ENCODE data around the gene CDK14.

The CDK14 gene

GRCh38 chr7:91142743-91143142 lies 546.6 kb downstream of the CDK14 start:
- H3K4me1 ChIP-seq (ENCODE audit: control insufficient read depth in 5 of 5, insufficient read depth in 5 of 5, low read length in 5 of 5), result no peaks in the 10 kb centered on the region
- no peaks in the 10 kb centered on the region for H3K27me3 ChIP-seq (ENCODE audit: control insufficient read depth in 5 of 5, insufficient read depth in 4 of 5, low read length in 5 of 5)
- no peaks in the 10 kb centered on the region for H3K36me3 ChIP-seq (ENCODE audit: control insufficient read depth in 5 of 5, insufficient read depth in 5 of 5, low read length in 5 of 5)
- H3K9me3 ChIP-seq (ENCODE audit: control insufficient read depth in 5 of 5, low read length in 5 of 5), result no peaks in the 10 kb centered on the region
- no peak overlapping the region for H3K4me3 ChIP-seq (ENCODE audit: low read depth in 1 of 5, low read length in 5 of 5)
- no peak overlapping the region for H3K27ac ChIP-seq (ENCODE audit: low read depth, low read length)
- H3K9ac ChIP-seq (ENCODE audit: low read length in 5 of 5), result no peak overlapping the region

DNA sequence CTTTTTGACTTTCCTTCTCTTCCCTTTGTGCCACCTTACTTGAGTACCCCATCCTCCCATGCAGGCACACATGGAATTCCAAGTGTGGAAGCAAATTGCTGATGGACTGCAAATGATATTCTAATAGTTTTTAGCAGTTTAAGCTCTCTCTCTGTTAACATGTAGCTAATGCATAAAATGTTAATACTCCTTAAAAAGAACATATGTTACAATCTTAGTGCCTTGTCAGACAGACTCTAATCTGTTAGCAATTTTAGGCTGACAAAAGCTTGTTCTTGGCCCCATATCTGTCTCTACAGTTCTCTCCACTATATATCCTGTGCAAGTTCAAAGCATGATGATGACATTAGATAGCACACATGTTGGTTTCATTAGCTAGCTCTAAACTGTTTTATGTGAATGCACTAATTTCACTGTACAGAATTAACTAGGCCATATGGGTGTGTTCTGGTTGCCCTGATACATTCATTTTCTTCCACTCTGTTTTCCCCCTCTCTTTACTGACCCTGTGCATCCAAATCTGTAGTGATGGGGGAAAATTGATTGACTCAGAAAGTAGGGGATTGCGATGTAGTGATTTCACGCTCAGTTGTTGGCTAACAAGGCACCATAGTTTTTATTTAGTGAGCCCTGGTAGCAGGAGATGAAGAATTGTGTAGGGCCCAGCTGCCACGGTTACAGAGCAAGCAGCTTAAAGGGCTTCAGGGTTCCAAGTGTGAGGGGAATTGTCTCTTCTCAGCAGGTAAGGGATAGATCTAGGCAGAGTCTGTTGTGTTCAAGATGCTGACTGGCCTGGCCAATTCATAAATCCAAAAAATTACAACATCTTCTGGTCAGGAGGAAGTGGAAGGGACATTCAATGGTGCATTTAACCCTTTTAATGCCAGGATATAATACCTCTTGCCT lies 553.5 kb downstream of the CDK14 start:
- H3K27ac ChIP-seq (ENCODE audit: low read depth, low read length), result no peak overlapping the region
- H3K27me3 ChIP-seq (ENCODE audit: control insufficient read depth in 5 of 5, insufficient read depth in 4 of 5, low read length in 5 of 5), result no peaks in the 10 kb centered on the region
- no peaks in the 10 kb centered on the region for H3K36me3 ChIP-seq (ENCODE audit: control insufficient read depth in 5 of 5, insufficient read depth in 5 of 5, low read length in 5 of 5)
- H3K4me1 ChIP-seq (ENCODE audit: control insufficient read depth in 5 of 5, insufficient read depth in 5 of 5, low read length in 5 of 5), result no peaks in the 10 kb centered on the region
- H3K4me3 ChIP-seq (ENCODE audit: low read depth in 1 of 5, low read length in 5 of 5), result no peak overlapping the region
- H3K9ac ChIP-seq (ENCODE audit: low read length in 5 of 5), result no peak overlapping the region
- no peaks in the 10 kb centered on the region for H3K9me3 ChIP-seq (ENCODE audit: control insufficient read depth in 5 of 5, low read length in 5 of 5)

GRCh38 chr7:91151916-91152315 lies 555.8 kb downstream of the CDK14 start:
- Histone ChIP-seq H3K27me3 (ENCODE audit: control insufficient read depth in 5 of 5, insufficient read depth in 4 of 5, low read length in 5 of 5) (no peaks in the 10 kb centered on the region), H3K9me3 (ENCODE audit: control insufficient read depth in 5 of 5, low read length in 5 of 5) (no peaks in the 10 kb centered on the region), H3K27ac (ENCODE audit: low read depth, low read length) (no peak overlapping the region), H3K4me3 (ENCODE audit: low read depth in 1 of 5, low read length in 5 of 5) (no peak overlapping the region), H3K4me1 (ENCODE audit: control insufficient read depth in 5 of 5, insufficient read depth in 5 of 5, low read length in 5 of 5) (no peaks in the 10 kb centered on the region), H3K36me3 (ENCODE audit: control insufficient read depth in 5 of 5, insufficient read depth in 5 of 5, low read length in 5 of 5) (no peaks in the 10 kb centered on the region), H3K9ac (ENCODE audit: low read length in 5 of 5) (no peak overlapping the region)

- Histone ChIP-seq H3K27me3 (ENCODE audit: control insufficient read depth in 5 of 5, insufficient read depth in 4 of 5, low read length in 5 of 5) (no peaks in the 10 kb centered on the region), H3K9me3 (ENCODE audit: control insufficient read depth in 5 of 5, low read length in 5 of 5) (no peaks in the 10 kb centered on the region), H3K27ac (ENCODE audit: low read depth, low read length) (no peak overlapping the region), H3K36me3 (ENCODE audit: control insufficient read depth in 5 of 5, insufficient read depth in 5 of 5, low read length in 5 of 5) (no peaks in the 10 kb centered on the region), H3K4me3 (ENCODE audit: low read depth in 1 of 5, low read length in 5 of 5) (no peak overlapping the region), H3K4me1 (ENCODE audit: control insufficient read depth in 5 of 5, insufficient read depth in 5 of 5, low read length in 5 of 5) (no peaks in the 10 kb centered on the region), H3K9ac (ENCODE audit: low read length in 5 of 5) (no peak overlapping the region)
These were observed 560.4 kb downstream of the CDK14 start for GRCh38 chr7:91156316-91157185.

DNA sequence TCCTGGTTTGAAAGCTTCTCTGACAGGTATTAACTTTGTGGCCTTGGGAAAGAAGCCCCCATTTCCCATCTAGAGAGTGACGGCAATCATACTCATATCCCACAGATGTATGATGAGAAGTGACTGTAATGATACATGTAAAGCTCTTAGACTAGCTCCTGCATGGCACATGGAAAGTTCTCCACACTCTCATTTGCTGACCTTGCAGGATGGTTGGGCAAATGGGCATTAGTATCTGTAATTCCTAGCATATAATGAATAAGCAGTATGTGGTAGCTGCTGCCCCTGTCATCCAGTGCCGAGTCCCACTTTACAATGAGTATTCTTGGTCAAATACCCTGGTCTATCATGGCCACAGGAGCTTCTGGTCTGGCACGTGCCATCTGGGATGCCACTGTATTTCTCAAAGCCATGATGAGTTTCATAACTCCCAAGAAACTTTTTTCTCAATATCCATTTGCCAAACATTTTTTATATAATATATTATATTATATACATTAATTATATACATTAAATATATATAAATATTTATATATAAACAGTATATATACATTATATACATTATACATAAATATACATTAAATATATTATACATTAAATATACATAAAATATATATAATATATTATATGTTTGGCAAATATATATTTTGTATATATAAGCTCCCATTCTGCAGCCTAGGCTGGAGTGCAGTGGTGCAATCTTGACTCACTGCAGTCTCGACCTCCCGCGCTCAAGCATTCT lies 561.6 kb downstream of the CDK14 start:
- Histone ChIP-seq H3K27ac (ENCODE audit: low read depth, low read length) (no peak overlapping the region), H3K27me3 (ENCODE audit: control insufficient read depth in 5 of 5, insufficient read depth in 4 of 5, low read length in 5 of 5) (no peaks in the 10 kb centered on the region), H3K4me1 (ENCODE audit: control insufficient read depth in 5 of 5, insufficient read depth in 5 of 5, low read length in 5 of 5) (no peaks in the 10 kb centered on the region), H3K36me3 (ENCODE audit: control insufficient read depth in 5 of 5, insufficient read depth in 5 of 5, low read length in 5 of 5) (no peaks in the 10 kb centered on the region), H3K9me3 (ENCODE audit: control insufficient read depth in 5 of 5, low read length in 5 of 5) (no peaks in the 10 kb centered on the region), H3K4me3 (ENCODE audit: low read depth in 1 of 5, low read length in 5 of 5) (no peak overlapping the region), H3K9ac (ENCODE audit: low read length in 5 of 5) (no peak overlapping the region)

- Histone ChIP-seq H3K27ac (ENCODE audit: low read depth, low read length) (no peak overlapping the region), H3K9me3 (ENCODE audit: control insufficient read depth in 5 of 5, low read length in 5 of 5) (no peaks in the 10 kb centered on the region), H3K4me1 (ENCODE audit: control insufficient read depth in 5 of 5, insufficient read depth in 5 of 5, low read length in 5 of 5) (peaks cover 0 to 4% (median 0%) of the 10 kb centered on the region in 5 donors), H3K36me3 (ENCODE audit: control insufficient read depth in 5 of 5, insufficient read depth in 5 of 5, low read length in 5 of 5) (no peaks in the 10 kb centered on the region), H3K4me3 (ENCODE audit: low read depth in 1 of 5, low read length in 5 of 5) (no peak overlapping the region), H3K9ac (ENCODE audit: low read length in 5 of 5) (no peak overlapping the region), H3K27me3 (ENCODE audit: control insufficient read depth in 5 of 5, insufficient read depth in 4 of 5, low read length in 5 of 5) (no peaks in the 10 kb centered on the region)
These were observed 566.3 kb downstream of the CDK14 start for GRCh38 chr7:91162436-91162835.

GRCh38 chr7:91164506-91164905 lies 568.4 kb downstream of the CDK14 start:
- Histone ChIP-seq H3K9ac (ENCODE audit: low read length in 5 of 5) (no peak overlapping the region), H3K4me1 (ENCODE audit: control insufficient read depth in 5 of 5, insufficient read depth in 5 of 5, low read length in 5 of 5) (peaks cover 0 to 4% (median 0%) of the 10 kb centered on the region in 5 donors)

DNA sequence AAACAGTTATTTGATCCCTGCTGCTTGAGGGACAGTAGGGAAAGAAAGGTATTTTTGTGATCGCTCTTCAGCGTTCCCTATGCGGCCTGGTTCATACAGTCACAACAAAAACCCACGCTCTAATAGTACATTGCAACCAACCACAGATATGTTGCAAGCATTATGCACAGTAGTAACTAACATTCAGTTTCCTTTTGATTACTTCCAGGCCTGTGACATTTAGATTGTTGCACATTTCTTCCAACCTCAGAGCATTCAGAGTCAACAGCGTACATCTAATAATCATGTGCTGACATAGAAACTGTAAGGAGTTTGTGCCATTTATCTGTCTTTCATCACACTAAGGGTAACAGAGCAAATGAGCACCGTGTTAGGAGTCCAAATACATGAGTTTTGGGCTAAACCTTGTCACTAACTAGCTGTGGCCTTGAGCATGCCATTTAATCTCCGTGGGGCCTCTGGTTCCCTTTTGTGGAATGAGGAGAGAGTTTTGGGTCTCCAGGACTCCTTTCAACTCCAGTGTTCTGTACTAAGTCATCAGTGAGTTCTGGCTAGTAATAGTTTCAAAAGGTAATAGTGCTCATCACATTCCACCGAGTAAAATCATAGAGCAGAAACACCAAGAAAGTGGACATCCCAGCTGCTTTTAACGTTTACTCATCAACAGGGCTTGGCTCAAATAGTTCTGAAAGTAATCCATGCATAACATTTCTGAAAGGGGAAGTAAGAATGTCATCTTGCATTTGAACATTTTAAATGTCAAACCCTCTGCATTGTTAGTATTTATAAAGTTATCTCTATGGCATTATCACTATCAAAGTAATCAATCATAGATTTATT lies 569.1 kb downstream of the CDK14 start:
- Histone ChIP-seq H3K27ac (ENCODE audit: low read depth, low read length) (no peak overlapping the region), H3K9me3 (ENCODE audit: control insufficient read depth in 5 of 5, low read length in 5 of 5) (no peaks in the 10 kb centered on the region), H3K4me3 (ENCODE audit: low read depth in 1 of 5, low read length in 5 of 5) (no peak overlapping the region)

More at GRCh38 chr7:91164506-91164905, 568.4 kb downstream of the CDK14 start:
- Histone ChIP-seq H3K4me3 (ENCODE audit: low read depth in 1 of 5, low read length in 5 of 5) (no peak overlapping the region), H3K27me3 (ENCODE audit: control insufficient read depth in 5 of 5, insufficient read depth in 4 of 5, low read length in 5 of 5) (no peaks in the 10 kb centered on the region), H3K27ac (ENCODE audit: low read depth, low read length) (no peak overlapping the region), H3K9me3 (ENCODE audit: control insufficient read depth in 5 of 5, low read length in 5 of 5) (no peaks in the 10 kb centered on the region), H3K36me3 (ENCODE audit: control insufficient read depth in 5 of 5, insufficient read depth in 5 of 5, low read length in 5 of 5) (no peaks in the 10 kb centered on the region)

DNA sequence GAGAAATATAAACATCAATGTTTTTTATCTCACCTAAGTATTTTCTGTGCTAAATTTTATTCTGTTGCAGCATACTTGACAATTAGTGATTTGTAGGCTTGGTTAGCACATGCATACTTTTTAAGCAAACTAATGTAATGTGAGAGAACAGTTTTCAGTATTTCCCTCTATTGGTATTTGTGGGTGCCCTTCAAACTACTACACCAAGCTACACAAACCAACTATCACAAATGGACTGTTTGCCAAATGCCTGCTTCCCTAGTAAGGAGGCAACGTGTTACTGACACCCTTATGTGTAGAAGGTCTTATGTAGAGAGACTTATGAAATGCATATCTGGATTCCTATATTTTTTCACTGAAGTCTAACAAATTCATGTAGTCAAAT lies 569.7 kb downstream of the CDK14 start:
- H3K4me3 ChIP-seq (ENCODE audit: low read depth in 1 of 5, low read length in 5 of 5), result no peak overlapping the region
- no peak overlapping the region for H3K9ac ChIP-seq (ENCODE audit: low read length in 5 of 5)
- peaks cover 0 to 4% (median 0%) of the 10 kb centered on the region in 5 donors for H3K4me1 ChIP-seq (ENCODE audit: control insufficient read depth in 5 of 5, insufficient read depth in 5 of 5, low read length in 5 of 5)
- H3K9me3 ChIP-seq (ENCODE audit: control insufficient read depth in 5 of 5, low read length in 5 of 5), result no peaks in the 10 kb centered on the region
- no peaks in the 10 kb centered on the region for H3K27me3 ChIP-seq (ENCODE audit: control insufficient read depth in 5 of 5, insufficient read depth in 4 of 5, low read length in 5 of 5)
- no peaks in the 10 kb centered on the region for H3K36me3 ChIP-seq (ENCODE audit: control insufficient read depth in 5 of 5, insufficient read depth in 5 of 5, low read length in 5 of 5)
- H3K27ac ChIP-seq (ENCODE audit: low read depth, low read length), result no peak overlapping the region

More for the DNA sequence above, 569.1 kb downstream of the CDK14 start:
- H3K9ac ChIP-seq (ENCODE audit: low read length in 5 of 5), result no peak overlapping the region
- H3K4me1 ChIP-seq (ENCODE audit: control insufficient read depth in 5 of 5, insufficient read depth in 5 of 5, low read length in 5 of 5), result peaks cover 0 to 4% (median 0%) of the 10 kb centered on the region in 5 donors
- no peaks in the 10 kb centered on the region for H3K27me3 ChIP-seq (ENCODE audit: control insufficient read depth in 5 of 5, insufficient read depth in 4 of 5, low read length in 5 of 5)
- no peaks in the 10 kb centered on the region for H3K36me3 ChIP-seq (ENCODE audit: control insufficient read depth in 5 of 5, insufficient read depth in 5 of 5, low read length in 5 of 5)
